ENCODE measurements around the gene KARS1.
"Not testable (repeated sequence)": the region's sequence is repeated elsewhere in the genome, so short reads cannot be mapped to it uniquely, and the experiment has no call there.

The KARS1 gene

DNA sequence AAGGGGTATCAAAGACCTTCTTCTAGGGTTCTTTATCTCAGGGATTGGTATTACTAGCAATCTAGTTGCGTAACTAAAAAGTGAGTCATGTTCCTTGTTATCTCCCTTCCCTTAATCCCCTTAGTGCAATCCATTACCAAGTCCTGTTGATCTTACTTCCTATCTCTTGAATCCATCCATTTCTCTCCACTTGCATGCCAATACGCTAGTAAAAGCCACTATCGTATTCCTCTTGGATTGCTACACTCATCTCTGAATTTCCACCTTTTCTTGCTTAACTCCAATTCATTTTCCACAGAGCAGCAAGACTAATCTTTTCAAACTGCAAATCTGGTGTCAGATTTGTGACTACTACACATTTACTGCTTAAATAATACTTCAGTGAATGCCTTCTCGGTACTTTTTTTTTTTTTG, 22.5 kb downstream of the KARS1 start:
- no peak for DNase-seq (ENCODE audit: low read depth in 3 of 3)

- DNase-seq (ENCODE audit: low read depth in 3 of 3): peak; percentile 95 to 97 (median 95)
These were observed 24.5 kb downstream of the KARS1 start, which contains the start of gene ADAT1 for GRCh38 chr16:75622761-75623605. ADAT1 (minus strand) TSS chr16:75623281; CDS start chr16:75620799, 2,482 bp downstream.

GRCh38 chr16:75621170-75621477, 26.3 kb downstream of the KARS1 start:
- no peak for DNase-seq (ENCODE audit: low read depth in 3 of 3)

DNA sequence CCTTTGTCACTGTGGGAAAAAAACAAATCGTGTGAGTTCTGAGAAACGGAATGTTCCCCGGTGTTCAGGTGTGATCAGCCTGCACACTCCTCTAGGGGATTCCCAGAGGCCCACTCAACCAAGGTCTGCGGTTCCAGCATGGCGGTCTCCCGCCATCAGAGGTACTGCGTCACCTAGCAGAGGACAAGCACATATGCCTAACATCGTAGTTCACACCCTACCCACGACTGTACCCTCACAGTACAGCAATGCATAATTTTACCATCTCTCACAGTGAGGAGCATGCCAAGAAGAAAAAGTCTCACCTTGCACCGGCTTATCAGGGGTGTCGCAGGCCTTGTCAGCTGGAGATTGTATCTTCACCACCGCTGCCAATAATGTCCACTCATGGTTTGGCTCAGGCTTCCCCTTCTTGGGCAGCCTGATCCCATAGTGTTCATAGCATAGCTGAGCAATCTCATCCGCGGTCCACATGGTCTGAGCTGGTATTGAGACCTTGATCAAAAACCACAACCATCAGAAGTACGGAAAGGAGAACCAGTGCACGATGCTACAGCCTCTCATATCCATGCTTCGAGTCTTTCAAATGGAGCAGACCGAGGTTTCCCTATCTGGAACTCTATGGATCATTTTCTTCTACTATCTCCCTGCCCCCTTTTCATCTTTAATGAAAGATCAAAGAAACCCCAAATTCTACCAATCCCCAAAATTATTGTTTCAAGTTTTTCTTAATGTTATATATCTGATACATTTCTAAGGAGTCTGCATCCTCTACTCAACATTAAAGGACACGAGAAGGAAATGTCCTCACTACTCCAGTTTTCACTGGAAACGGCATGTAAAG, 26.9 kb downstream of the KARS1 start:
- DNase-seq (ENCODE audit: low read depth in 3 of 3): no peak

DNA sequence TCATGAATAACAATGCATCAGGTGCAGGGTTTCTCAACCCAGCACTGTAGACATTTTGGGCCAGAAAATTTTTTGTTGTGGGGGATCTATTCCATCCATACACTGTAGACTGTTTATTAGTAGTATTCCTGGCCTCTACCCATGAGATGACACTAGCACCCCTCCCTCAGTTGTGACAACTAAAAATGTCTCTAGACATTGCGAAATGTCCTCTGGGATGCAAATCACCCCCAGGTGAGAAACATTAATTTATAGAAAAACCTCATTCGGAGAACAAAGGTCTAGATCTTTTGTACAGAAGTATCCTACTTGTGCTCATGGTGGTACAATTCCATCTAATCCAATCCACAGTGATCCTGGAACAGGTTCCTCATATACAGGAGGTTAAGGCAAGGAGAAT, 28.7 kb downstream of the KARS1 start:
- DNase-seq (ENCODE audit: low read depth in 3 of 3): no peak

DNA sequence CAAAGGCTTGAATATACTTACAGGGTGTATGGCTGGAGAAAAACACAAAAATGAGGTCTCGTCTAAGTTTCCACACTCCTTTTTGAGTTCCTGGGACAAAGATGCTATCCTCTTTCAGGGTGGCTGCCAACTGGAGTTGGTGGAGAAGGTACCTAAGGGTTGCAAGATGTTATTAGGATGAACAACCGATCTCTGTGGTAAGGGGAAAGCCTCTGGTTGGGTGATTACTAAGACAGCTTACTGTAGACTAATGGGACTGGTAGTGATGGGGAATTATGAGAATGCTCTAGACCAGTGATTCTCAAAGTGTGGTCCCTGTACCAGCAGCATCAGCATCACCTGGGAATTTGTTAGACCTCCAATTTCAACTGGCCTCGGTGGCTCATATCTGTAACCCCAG, 30.3 kb downstream of the KARS1 start:
- no peak for DNase-seq (ENCODE audit: low read depth in 3 of 3)

DNA sequence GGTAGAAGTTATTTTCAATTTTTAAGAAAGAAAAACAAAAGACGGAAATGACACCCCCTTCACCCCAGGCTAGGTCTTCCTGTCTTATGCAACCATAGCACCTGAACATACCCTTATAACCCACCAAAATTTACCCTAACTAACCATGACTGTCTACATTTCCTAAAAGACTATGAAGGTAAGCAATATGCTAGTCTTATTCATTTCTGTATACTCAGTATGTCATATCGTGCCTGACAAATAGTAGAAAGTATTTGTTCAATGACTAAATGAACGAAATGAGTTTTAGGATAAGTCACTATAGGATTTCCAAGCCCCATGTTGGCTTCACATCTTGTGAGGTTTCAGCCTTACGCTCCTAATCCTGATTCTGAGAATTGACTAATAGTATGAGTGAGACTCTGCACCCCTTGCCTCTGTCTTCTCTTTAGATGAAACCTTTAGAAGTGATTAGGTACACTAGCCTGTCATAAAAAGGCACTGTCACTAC, 30.9 kb downstream of the KARS1 start:
- DNase-seq (ENCODE audit: low read depth in 3 of 3): no peak

DNA sequence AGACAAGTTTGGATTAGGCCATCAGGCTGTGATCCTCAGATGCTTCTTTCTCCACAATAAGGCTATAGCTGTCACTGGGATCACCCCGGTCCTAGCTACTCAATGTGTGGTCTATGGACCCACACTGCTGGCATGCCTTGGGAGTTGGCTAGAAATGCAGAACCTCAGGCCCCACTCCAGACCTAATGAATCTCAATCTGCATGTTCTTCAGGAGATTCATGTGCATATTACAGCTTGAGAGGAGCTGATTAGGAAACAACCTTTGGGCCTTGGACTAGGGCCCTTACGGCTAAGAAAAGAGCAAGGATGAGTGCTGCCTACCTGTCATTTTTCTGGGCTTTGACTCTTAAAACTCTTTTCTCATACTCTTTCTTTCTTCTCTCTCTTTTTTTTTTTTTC, 31.8 kb downstream of the KARS1 start:
- no peak for DNase-seq (ENCODE audit: low read depth in 3 of 3)

GRCh38 chr16:75614066-75614897, 33.2 kb downstream of the KARS1 start:
- DNase-seq (ENCODE audit: low read depth in 3 of 3): no peak

DNA sequence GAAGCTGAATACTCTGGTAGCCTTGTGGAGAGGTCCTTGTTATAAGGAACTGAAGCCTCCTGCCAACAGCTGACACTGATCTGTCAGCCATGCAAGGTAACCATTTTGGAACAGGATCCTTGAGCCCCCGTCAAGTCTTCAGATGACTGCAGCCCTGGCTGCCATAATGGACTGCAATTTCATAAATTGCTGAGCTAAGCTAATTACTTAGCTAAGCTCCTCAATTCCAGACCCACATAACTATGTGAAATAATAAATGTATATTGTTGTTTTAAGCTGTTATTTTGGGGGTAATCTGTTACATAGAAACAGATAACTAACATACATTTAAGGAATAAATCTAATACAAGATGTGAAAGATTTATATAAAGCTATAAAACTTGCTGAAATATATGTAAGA, 41.0 kb downstream of the KARS1 start:
- no peak for DNase-seq (ENCODE audit: low read depth in 3 of 3)

DNA sequence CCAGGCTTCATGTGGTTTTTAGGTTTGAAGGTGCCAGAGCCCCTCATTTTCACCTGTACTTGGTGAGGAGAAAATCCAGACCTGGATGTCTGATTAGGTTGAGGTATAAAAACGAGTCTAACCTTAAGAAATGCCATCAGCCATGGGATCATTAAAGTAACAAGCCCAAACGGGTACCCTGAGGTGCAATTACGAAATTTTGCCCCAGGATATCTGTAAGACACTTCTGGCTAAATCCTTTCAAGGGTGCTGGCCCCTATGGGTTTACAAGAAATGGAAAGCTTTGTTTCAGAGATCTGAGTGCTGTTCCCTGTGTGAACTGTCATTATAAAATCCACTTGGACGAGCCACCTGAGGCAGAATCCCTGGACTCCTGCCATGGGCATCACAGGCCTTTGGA, 44.2 kb downstream of the KARS1 start:
- DNase-seq (ENCODE audit: low read depth in 3 of 3): no peak

GRCh38 chr16:75599452-75600277, 47.8 kb downstream of the KARS1 start:
- DNase-seq (ENCODE audit: low read depth in 3 of 3): no peak

- no peak for DNase-seq (ENCODE audit: low read depth in 3 of 3)
These were observed 53.3 kb downstream of the KARS1 start for GRCh38 chr16:75593825-75594820.

DNA sequence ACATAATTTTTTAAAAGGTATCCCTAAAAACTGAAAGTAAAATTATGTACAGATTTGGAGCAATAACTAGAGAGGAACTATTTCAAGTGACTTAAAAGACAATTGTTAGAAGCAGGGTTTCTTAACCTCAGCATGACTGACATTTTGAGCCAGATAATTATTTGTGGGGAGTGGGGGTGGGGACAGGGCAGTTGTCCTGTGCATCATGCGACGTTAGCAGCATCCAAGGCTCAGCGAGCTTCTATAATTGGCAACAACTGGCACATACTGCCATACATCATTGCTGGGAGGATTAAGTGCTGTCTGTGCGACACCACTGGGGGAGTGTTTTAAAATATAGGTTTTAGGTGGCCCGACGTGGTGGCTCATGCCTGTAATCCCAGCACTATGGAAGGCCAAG, 54.2 kb downstream of the KARS1 start:
- DNase-seq (ENCODE audit: low read depth in 3 of 3): no peak

DNA sequence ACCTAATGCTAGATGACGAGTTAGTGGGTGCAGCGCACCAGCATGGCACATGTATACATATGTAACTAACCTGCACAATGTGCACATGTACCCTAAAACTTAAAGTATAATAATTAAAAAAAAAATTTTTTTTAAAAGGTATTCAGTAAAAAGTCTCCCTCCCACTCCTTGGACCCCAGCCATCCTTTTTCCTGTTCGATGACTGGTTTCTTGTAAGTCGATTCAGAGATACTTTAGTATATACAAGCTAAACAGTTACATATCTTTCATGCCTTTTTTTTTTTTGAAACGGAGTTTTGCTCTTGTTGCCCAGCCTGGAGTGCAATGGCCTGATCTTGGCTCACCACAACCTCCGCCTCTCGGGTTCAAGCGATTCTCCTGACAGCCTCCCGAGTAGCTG, 55.5 kb downstream of the KARS1 start:
- DNase-seq (ENCODE audit: low read depth in 3 of 3): not testable (repeated sequence)

DNA sequence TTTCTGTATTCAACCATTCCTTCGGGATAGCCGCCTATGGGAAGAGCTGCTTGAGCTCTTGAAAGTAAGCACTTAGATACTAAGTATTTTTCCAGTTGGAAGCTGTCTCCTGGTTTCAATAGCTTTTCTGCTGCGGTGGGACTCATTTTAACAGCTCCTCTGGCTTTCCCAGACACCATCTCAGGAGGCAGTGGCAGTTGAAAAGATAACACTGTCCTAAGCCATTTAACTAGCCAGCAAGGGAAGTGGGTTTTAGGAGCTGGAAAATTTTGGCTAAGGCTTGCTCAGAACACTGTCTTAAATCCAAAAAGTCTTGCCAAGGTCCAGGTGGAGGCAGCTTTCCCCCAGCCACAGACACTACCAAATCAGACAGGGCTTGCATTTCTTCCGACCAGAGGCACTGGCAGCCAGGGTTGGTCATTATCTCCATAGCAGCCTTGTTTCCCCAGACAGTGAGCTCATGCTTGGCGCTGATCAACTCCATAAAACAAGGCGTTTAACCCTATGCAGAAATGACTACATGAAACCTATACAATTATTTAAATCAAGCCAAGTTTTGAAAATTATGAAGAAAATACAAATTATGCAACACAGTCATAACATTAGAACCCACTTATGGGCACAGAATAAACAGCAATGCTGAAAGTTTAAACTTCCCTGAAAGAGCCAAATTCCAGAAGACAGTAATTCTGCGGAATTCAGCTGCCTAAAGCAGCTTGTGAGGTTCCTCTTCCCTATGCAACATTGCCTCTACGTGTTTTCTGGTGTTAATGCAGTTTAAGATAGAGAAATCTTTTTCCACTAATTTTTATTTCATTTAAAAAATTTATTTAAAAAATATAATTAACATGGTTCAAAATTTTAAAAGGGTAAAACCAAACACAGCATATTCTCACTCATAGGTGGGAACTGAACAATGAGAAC, 56.3 kb downstream of the KARS1 start:
- DNase-seq (ENCODE audit: low read depth in 3 of 3): no peak

DNA sequence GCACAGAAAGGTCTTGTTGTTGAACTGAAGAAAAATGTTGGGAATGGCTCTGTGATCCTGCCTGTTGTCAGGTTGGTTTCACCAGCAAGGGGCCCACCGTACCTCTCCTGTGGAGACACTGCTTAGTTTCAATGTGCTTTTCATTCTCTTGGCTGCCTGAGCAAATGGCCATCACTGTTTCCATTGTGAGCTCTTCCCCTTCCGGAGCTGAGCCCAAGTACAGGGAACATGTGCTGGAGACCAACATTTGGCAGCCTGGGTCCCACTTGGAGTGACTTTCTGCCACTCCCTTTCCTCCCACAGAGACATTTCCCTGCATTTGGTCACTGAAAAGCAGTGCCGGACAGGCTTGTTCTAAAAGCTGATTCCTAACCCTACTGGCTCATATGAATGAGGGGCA, 58.2 kb downstream of the KARS1 start:
- no peak for DNase-seq (ENCODE audit: low read depth in 3 of 3)

GRCh38 chr16:75588716-75589115, 58.7 kb downstream of the KARS1 start:
- DNase-seq (ENCODE audit: low read depth in 3 of 3): no peak

- no peak for DNase-seq (ENCODE audit: low read depth in 3 of 3)
These were observed 63.4 kb downstream of the KARS1 start for GRCh38 chr16:75584108-75584507.
